Measurements from ENCODE around the gene IGF1R.

DNA sequence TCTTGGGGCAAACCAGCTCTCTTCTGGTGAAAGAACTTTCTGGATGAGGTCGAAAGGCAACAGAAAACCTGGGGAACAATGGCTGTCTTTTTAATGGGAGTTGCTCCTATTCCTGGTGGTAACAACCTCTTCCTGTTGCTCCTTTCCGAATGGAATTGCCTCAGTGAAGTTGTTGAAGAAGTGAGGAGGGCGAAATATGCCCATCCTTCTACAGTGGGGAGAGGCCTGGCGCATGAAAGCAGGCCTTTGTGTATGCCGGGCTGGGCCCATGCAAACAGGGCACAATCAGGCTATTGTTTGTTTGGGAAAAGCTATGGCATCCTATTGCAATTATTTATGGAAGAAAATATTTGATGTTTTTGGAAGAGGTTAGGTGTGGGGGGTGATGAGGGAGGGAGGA lies 166.9 kb downstream of the IGF1R start:
- TF ChIP-seq, protein P1, sequence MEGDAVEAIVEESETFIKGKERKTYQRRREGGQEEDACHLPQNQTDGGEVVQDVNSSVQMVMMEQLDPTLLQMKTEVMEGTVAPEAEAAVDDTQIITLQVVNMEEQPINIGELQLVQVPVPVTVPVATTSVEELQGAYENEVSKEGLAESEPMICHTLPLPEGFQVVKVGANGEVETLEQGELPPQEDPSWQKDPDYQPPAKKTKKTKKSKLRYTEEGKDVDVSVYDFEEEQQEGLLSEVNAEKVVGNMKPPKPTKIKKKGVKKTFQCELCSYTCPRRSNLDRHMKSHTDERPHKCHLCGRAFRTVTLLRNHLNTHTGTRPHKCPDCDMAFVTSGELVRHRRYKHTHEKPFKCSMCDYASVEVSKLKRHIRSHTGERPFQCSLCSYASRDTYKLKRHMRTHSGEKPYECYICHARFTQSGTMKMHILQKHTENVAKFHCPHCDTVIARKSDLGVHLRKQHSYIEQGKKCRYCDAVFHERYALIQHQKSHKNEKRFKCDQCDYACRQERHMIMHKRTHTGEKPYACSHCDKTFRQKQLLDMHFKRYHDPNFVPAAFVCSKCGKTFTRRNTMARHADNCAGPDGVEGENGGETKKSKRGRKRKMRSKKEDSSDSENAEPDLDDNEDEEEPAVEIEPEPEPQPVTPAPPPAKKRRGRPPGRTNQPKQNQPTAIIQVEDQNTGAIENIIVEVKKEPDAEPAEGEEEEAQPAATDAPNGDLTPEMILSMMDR (conservative IDR thresholded peaks at IDR 0.05): no peak
- no peak for TF ChIP-seq EZH2 (IDR thresholded peaks at IDR 0.05; ENCODE audit: low read depth)
